Mesothelial cell of epicardium (in vitro differentiated cells): ENCODE data around the gene LRRC36. TPM values are rescaled to one million over a fixed set of nuclear protein-coding genes. Genes with fewer than 3 reads are reported as not detected.
"Not testable (repeated sequence)": the region's sequence is repeated elsewhere in the genome, so short reads cannot be mapped to it uniquely, and the experiment has no call there.

Source experiments
- DNase-seq, 2 experiments: peaks; one replicate each; pipeline ENCODE4 v3.0.0; 2021; ENCODE audit warnings: low spot score in 2 of 2; ENCODE audit not compliant: unreplicated experiment in 2 of 2
- H3K27ac Mint-ChIP-seq: 2 replicates; pipeline ENCODE4 v1.8.0; 2021; ENCODE audit warnings: mixed read lengths
- H3K27me3 Mint-ChIP-seq: 2 replicates; pipeline ENCODE4 v1.8.0; 2021; ENCODE audit warnings: low read depth, mixed read lengths
- H3K36me3 Mint-ChIP-seq: 2 replicates; pipeline ENCODE4 v1.8.0; 2021; ENCODE audit warnings: mixed read lengths
- H3K4me1 Mint-ChIP-seq: 2 replicates; pipeline ENCODE4 v1.8.0; 2021; ENCODE audit warnings: mixed read lengths
- H3K4me3 Mint-ChIP-seq: 2 replicates; pipeline ENCODE4 v1.8.0; 2021; ENCODE audit warnings: mild to moderate bottlenecking, moderate library complexity, mixed read lengths
- H3K9me3 Mint-ChIP-seq: 2 replicates; pipeline ENCODE4 v1.8.0; 2021; ENCODE audit warnings: mixed read lengths
- CTCF ChIP-seq: fragments of 200-600 bp; sonication (generic); IDR thresholded peaks from one replicate; pipeline ENCODE4 v1.5.0; 2021; ENCODE audit warnings: antibody characterized with exemption; ENCODE audit not compliant: unreplicated experiment
- total RNA-seq: library from RNA; stranded (reverse); gene quantifications from 3 replicates; pipeline ENCODE4 v1.2.1, GENCODE V29; 2021

The LRRC36 gene
- total RNA-seq, 1 donor from 2014 or later = 0.20 TPM

- DNase-seq = no peak
- H3K27me3 Mint-ChIP-seq = no peaks in the 10 kb centered on the region
- H3K36me3 Mint-ChIP-seq = no peaks in the 10 kb centered on the region
- no peak for TF ChIP-seq CTCF
- H3K4me3 Mint-ChIP-seq = no peak overlapping the region
- H3K4me1 Mint-ChIP-seq = peaks cover 12% of the 10 kb centered on the region
- H3K9me3 Mint-ChIP-seq = no peaks in the 10 kb centered on the region
- no peak overlapping the region for H3K27ac Mint-ChIP-seq
Measured at GRCh38 chr16:67412294-67412693, 85.7 kb downstream of the LRRC36 start.

- H3K9me3 Mint-ChIP-seq = no peaks in the 10 kb centered on the region
- H3K27ac Mint-ChIP-seq = no peak overlapping the region
- TF ChIP-seq CTCF = no peak
- no peaks in the 10 kb centered on the region for H3K36me3 Mint-ChIP-seq
- peaks cover 21% of the 10 kb centered on the region for H3K4me1 Mint-ChIP-seq
- no peak for DNase-seq
- no peaks in the 10 kb centered on the region for H3K27me3 Mint-ChIP-seq
- peak overlapping the region; percentile 37 for H3K4me3 Mint-ChIP-seq
Measured at GRCh38 chr16:67413978-67414911, 87.6 kb downstream of the LRRC36 start.

GRCh38 chr16:67415421-67415820 lies 88.8 kb downstream of the LRRC36 start:
- peak overlapping the region; percentile 64 for H3K27ac Mint-ChIP-seq
- H3K9me3 Mint-ChIP-seq, H3K27me3 Mint-ChIP-seq: not testable (repeated sequence)

GRCh38 chr16:67415872-67416793 lies 89.5 kb downstream of the LRRC36 start, which contains the start of gene ZDHHC1:
TSS of gene ZDHHC1 (minus strand) at chr16:67416477. CDS start at chr16:67407775, 8,702 bp downstream.
- TF ChIP-seq CTCF = peak; percentile 41
- no peaks in the 10 kb centered on the region for H3K36me3 Mint-ChIP-seq
- DNase-seq = peak; percentile 57 to 84
- H3K27me3 Mint-ChIP-seq = no peaks in the 10 kb centered on the region
- peaks cover 21% of the 10 kb centered on the region for H3K4me1 Mint-ChIP-seq
- no peaks in the 10 kb centered on the region for H3K9me3 Mint-ChIP-seq
- H3K4me3 Mint-ChIP-seq = peak within 1 kb of the TSS; percentile 75
- peak within 1 kb of the TSS; percentile 68 for H3K27ac Mint-ChIP-seq

More at GRCh38 chr16:67415421-67415820, 88.8 kb downstream of the LRRC36 start:
- peak overlapping the region; percentile 74 for H3K4me3 Mint-ChIP-seq
- not testable (repeated sequence) for DNase-seq, H3K36me3 Mint-ChIP-seq
- H3K4me1 Mint-ChIP-seq = peaks cover 21% of the 10 kb centered on the region

GRCh38 chr16:67417333-67418061 lies 90.9 kb downstream of the LRRC36 start:
- Mint-ChIP-seq H3K4me1 (peaks cover 17% of the 10 kb centered on the region), H3K27ac (no peak overlapping the region), H3K27me3 (no peaks in the 10 kb centered on the region), H3K9me3 (no peaks in the 10 kb centered on the region), H3K4me3 (peak overlapping the region; percentile 47), H3K36me3 (no peaks in the 10 kb centered on the region)
- TF ChIP-seq CTCF = no peak
- no peak for DNase-seq
